GM12878 (cell line): ENCODE results near the gene NUP210. TPM values are rescaled to one million over a fixed set of nuclear protein-coding genes. Genes with fewer than 3 reads are reported as not detected.

Source experiments
- ATAC-seq: fragments of 200-7000 bp; cut with Tn5 transposase; 3 replicates; pipeline ENCODE4 v1.9.1; 2020; ENCODE audit warnings: mild to moderate bottlenecking, moderate library complexity
- BruUV-seq: library from RNA; stranded (reverse); fragments of 400-500 nt; replicated peaks from 2 replicates; lab custom pipeline; 2021; lab: Mats Ljungman, UMichigan
- CTCF ChIA-PET: fragments of 300-600 bp; sonication (Branson Sonifier 250); formaldehyde crosslinking; extraction: SDS; loops from one replicate; lab custom pipeline; 2021; ENCODE audit warnings: inconsistent platforms; lab: Yijun Ruan, JAX
- POLR2A ChIA-PET: fragments of 350-600 bp; formaldehyde crosslinking; extraction: SDS; loops from one replicate; lab custom pipeline; 2021; ENCODE audit warnings: inconsistent platforms; lab: Charles Lee
- RAD21 ChIA-PET: fragments of 300-600 bp; sonication (Branson Sonifier 250); formaldehyde crosslinking; loops from one replicate; lab custom pipeline; 2023; ENCODE audit warnings: antibody characterized with exemption; ENCODE audit not compliant: unreplicated experiment; lab: Charles Lee
- SMC1A ChIA-PET: fragments of 300-600 bp; sonication (Branson Sonifier 250); formaldehyde crosslinking; loops from one replicate; lab custom pipeline; 2023; ENCODE audit not compliant: unreplicated experiment, uncharacterized antibody; lab: Charles Lee
- DNase-seq: peaks from one replicate; pipeline ENCODE4 v3.0.0-alpha.2; 2011; ENCODE audit warnings: low read depth, low spot score
- FAIRE-seq: peaks from 3 replicates; lab custom pipeline; 2011; peaks lifted over from hg19 to GRCh38; lab: Jason Lieb, UNC
- H2AFZ ChIP-seq: 2 replicates; pipeline ENCODE4 v1.6.0; 2011; ENCODE audit warnings: low read depth, low read length, control low read depth; ENCODE audit not compliant: control insufficient read depth
- H3K27ac ChIP-seq: 2 replicates; pipeline ENCODE4 v1.5.1; 2011; ENCODE audit warnings: control low read depth; ENCODE audit not compliant: control insufficient read depth, insufficient read depth
- H3K27me3 ChIP-seq, 2 experiments: replicated peaks in 1 of 2; 2 replicates each; pipeline versions ENCODE4 v1.6.0 to v1.6.1; 2011; ENCODE audit warnings: low read length in 1 of 2; ENCODE audit not compliant: control insufficient read depth in 2 of 2, insufficient read depth in 2 of 2
- H3K36me3 ChIP-seq, 2 experiments: 2 replicates each; pipeline ENCODE4 v1.5.1; 2011; ENCODE audit warnings: low read length in 1 of 2; ENCODE audit not compliant: control insufficient read depth in 2 of 2, insufficient read depth in 2 of 2
- H3K4me1 ChIP-seq: 2 replicates; pipeline ENCODE4 v1.6.1; 2011; ENCODE audit warnings: mild to moderate bottlenecking, low read length, moderate library complexity, mixed read lengths; ENCODE audit not compliant: control insufficient read depth, insufficient read depth
- H3K4me2 ChIP-seq: 2 replicates; pipeline ENCODE4 v1.6.0; 2011; ENCODE audit warnings: control low read depth; ENCODE audit not compliant: control insufficient read depth, insufficient read depth
- H3K4me3 ChIP-seq: fragments of 200-600 bp; sonication (generic); 2 replicates; pipeline ENCODE4 v1.5.1; 2016
- H3K79me2 ChIP-seq: 2 replicates; pipeline ENCODE4 v1.6.0; 2011; ENCODE audit warnings: low read length; ENCODE audit not compliant: control insufficient read depth, insufficient read depth
- H3K9ac ChIP-seq: 2 replicates; pipeline ENCODE4 v1.8.0; 2011; ENCODE audit warnings: low read length, control low read depth, mixed read lengths; ENCODE audit not compliant: control insufficient read depth, insufficient read depth
- H3K9me3 ChIP-seq: replicated peaks from 3 replicates; pipeline ENCODE4 v1.5.1; 2011; ENCODE audit warnings: mild to moderate bottlenecking, low read length; ENCODE audit not compliant: control insufficient read depth, insufficient read depth
- H4K20me1 ChIP-seq: 2 replicates; pipeline ENCODE4 v1.6.0; 2011; ENCODE audit not compliant: control insufficient read depth, insufficient read depth
- CBX5 ChIP-seq: sonication (generic); IDR thresholded peaks from 2 replicates; pipeline ENCODE4 v1.6.1; 2016; ENCODE audit warnings: low read depth, moderate library complexity, mild to moderate bottlenecking, inconsistent platforms
- CREB1 ChIP-seq: IDR thresholded peaks from 2 replicates; pipeline ENCODE4 v1.6.1; 2012; ENCODE audit warnings: low read depth, mild to moderate bottlenecking, inconsistent platforms
- EGR1 ChIP-seq, 2 experiments: IDR thresholded peaks; 1 replicate in 1 of 2; 2 replicates in 1 of 2; pipeline ENCODE4 v1.6.1; 2011 to 2012; ENCODE audit warnings: low read depth in 2 of 2, low read length in 2 of 2, borderline replicate concordance in 1 of 2, mild to moderate bottlenecking in 1 of 2, moderate library complexity in 1 of 2
- ESRRA ChIP-seq: IDR thresholded peaks from 2 replicates; pipeline ENCODE4 v1.6.1; 2012; ENCODE audit warnings: mild to moderate bottlenecking, low read length, improper control_type of control experiment
- FOS ChIP-seq: IDR thresholded peaks from 3 replicates; pipeline ENCODE4 v1.6.1; 2011; ENCODE audit warnings: borderline replicate concordance; ENCODE audit not compliant: insufficient read length; ENCODE audit errors: extremely low read depth
- HDAC6 ChIP-seq: fragments of 200-600 bp; sonication (generic); IDR thresholded peaks from one replicate; pipeline ENCODE4 v1.8.0; 2017; ENCODE audit warnings: antibody characterized with exemption; ENCODE audit not compliant: unreplicated experiment
- NR2F1 ChIP-seq: fragments of 450-650 bp; conservative IDR thresholded peaks from 2 replicates; pipeline ENCODE4 v1.6.1; 2017; ENCODE audit warnings: mild to moderate bottlenecking
- PRDM15 ChIP-seq: fragments of 450-650 bp; formaldehyde crosslinking; IDR thresholded peaks from 2 replicates; pipeline ENCODE4 v1.4.0; 2020; ENCODE audit warnings: mild to moderate bottlenecking, moderate library complexity
- ZNF687 ChIP-seq: fragments of 450-650 bp; IDR thresholded peaks from 2 replicates; pipeline ENCODE4 v1.6.1; 2017; ENCODE audit warnings: mild to moderate bottlenecking, moderate library complexity
- ZZZ3 ChIP-seq: IDR thresholded peaks from 2 replicates; pipeline ENCODE4 v1.6.1; 2011; ENCODE audit warnings: low read depth; ENCODE audit not compliant: control insufficient read depth, insufficient read length
- WGBS: methylation state at CpG from one replicate; pipeline ENCODE4 v1.1.6; 2016; ENCODE audit warnings: low lambda C conversion rate; ENCODE audit not compliant: insufficient replicate concordance, insufficient coverage; ENCODE audit errors: missing lambda C conversion rate; 5-methylcytosine and 5-hydroxymethylcytosine counted together
- in situ Hi-C: fragments of 300-500 bp; cut with MboI; formaldehyde crosslinking; loops from 9 replicates; pipeline ENCODE4 v1.14.3; 2018; ENCODE audit warnings: mixed read lengths
- intact Hi-C: fragments of 100-400 bp; cut with micrococcal nuclease; formaldehyde crosslinking; loops from one replicate; pipeline ENCODE4 v1.14.2; 2022; ENCODE audit not compliant: unreplicated experiment
- polyA plus RNA-seq, 11 experiments: library from polyadenylated mRNA; depleted of rRNA in 4 of 11; unstranded in 6 of 11; stranded (reverse) in 5 of 11; fragments of >200 nt; fragmentation: Nextera tagmentation in 4 of 11; fragmentation: Illumina TruSeq in 1 of 11; extraction: Ambion mirVana in 4 of 11; extraction: Trizol in 1 of 11; gene quantifications; 1 replicate in 1 of 11; 2 replicates in 10 of 11; pipeline versions ENCODE4 v1.2.1 to v1.2.3, GENCODE V29; 2011 to 2016; ENCODE audit warnings: inconsistent platforms in 2 of 11, missing spikeins in 2 of 11, low read depth in 1 of 11
- total RNA-seq, 4 experiments: library from RNA; depleted of rRNA in 3 of 4; stranded (reverse); fragments of >200 nt in 3 of 4; fragmentation: Illumina TruSeq in 1 of 4; extraction: Trizol in 1 of 4; gene quantifications; 2 replicates each; pipeline versions ENCODE4 v1.2.1 to v1.2.3, GENCODE V29; 2013 to 2021

The NUP210 gene
- total and polyA plus RNA-seq, 10 of the 15 experiments (the other 5 are each of a cell fraction or from before 2014, with no cell fraction given): 2.9 to 150 (median 76.0) TPM

GRCh38 chr3:13365390-13366379 is 54.4 kb downstream of the NUP210 start:
- Histone ChIP-seq H3K9ac (no peak overlapping the region), H3K36me3 (peaks cover 30 to 48% of the 10 kb centered on the region in 2 experiments; a peak in 3 of 4 replicates), H3K27me3 (no peaks in the 10 kb centered on the region), H2AFZ (no peak overlapping the region), H3K4me1 (no peaks in the 10 kb centered on the region), H3K79me2 (no peaks in the 10 kb centered on the region), H3K9me3 (no peaks in the 10 kb centered on the region), H3K4me2 (no peak overlapping the region), H4K20me1 (no peaks in the 10 kb centered on the region), H3K27ac (no peak overlapping the region), H3K4me3 (no peak overlapping the region)
- 84% methylated on average over 24 of the region's 24 CpGs for WGBS
- in situ Hi-C loops: no loop called here
- CTCF ChIA-PET: interaction anchor here (1.0 to 1.3 kb wide), 2 partner anchors 86 to 88 kb away, joined by 5 read pairs; no protein-coding TSS in a partner anchor
- ATAC-seq: no peak
- SMC1A ChIA-PET: interaction anchor here (1.0 kb wide), 1 partner anchor 87 kb away, joined by 6 read pairs; no protein-coding TSS in a partner anchor
- POLR2A ChIA-PET: no interaction called here
- intact Hi-C loops: no loop called here
- RAD21 ChIA-PET: no interaction called here
- DNase-seq: no peak
- no peak for FAIRE-seq
- TF ChIP-seq EGR1 (IDR thresholded peaks at IDR 0.05; ENCODE audit: borderline replicate concordance in 1 of 2, low read depth in 2 of 2, low read length in 2 of 2) (no peak), CREB1 (no peak), NR2F1 (no peak), FOS (no peak), ZNF687 (no peak), CBX5 (no peak), ZZZ3 (no peak), HDAC6 (no peak), PRDM15 (CRISPR knock-in tag) (no peak), ESRRA (no peak)
- BruUV-seq: no TSS peak
